GM10847 (cell line): ENCODE data around the gene ZCWPW2.

Experiments used
- POLR2A ChIP-seq: IDR thresholded peaks from 2 replicates; pipeline ENCODE4 v1.6.1; 2011; ENCODE audit not compliant: insufficient read length; ENCODE audit errors: extremely low read depth

The ZCWPW2 gene

DNA sequence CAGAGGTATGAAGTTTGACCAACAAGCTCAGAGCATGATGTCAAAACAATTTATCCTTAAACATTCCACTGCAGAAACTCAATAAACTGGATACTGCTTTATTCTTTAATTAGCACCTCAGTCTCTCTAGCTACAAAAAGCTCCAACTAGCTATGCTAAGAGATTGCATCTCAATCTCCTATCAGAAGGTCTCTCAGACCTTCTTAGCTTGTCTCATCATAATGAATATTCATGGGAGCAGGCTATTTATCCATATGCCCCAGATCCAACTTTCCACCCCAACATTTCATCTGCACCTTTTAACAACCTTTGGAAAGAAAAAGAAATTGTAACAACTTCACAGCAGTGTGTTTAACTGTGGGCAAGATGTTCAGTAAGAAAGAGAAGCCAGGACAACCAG is 11.3 kb upstream of the ZCWPW2 start:
- no peak for TF ChIP-seq POLR2A

DNA sequence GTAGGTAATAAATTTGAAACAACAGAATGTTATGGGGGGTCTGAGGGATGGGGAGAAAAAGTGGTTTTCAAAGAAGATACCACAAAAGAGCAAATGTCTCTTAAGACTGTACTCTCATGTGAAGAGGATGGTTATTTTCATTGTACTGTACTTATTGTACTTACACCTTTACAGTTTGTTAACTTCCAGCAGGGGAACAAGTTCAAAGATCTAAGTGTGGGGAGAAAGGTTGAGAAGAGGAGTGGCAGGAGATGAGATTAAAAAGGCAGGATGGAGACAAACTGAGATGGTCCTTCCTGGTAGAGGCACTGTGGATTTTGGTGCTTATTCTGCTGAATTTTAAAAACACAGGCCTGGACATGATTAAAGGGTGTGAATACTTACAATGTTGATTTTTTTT is 5.4 kb upstream of the ZCWPW2 start:
- no peak for TF ChIP-seq POLR2A

DNA sequence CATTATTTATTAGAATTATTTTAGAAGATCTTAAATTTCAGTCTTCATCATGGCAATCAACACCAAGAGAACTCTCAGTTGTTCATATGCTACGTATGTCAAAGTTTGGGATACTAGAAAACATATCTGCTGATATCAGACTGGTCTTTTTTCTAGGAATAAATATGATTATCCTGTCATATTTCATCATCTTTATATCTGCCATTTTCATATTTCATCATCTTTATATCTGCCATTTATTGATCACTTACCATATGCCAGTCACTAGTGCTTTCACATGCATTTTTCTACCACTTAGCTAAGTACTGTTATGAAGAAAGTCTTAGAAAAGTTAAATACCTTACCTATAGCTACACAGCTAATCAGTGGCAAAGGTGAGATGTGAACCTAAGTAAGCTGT is 2.8 kb upstream of the ZCWPW2 start:
- TF ChIP-seq POLR2A: no peak

DNA sequence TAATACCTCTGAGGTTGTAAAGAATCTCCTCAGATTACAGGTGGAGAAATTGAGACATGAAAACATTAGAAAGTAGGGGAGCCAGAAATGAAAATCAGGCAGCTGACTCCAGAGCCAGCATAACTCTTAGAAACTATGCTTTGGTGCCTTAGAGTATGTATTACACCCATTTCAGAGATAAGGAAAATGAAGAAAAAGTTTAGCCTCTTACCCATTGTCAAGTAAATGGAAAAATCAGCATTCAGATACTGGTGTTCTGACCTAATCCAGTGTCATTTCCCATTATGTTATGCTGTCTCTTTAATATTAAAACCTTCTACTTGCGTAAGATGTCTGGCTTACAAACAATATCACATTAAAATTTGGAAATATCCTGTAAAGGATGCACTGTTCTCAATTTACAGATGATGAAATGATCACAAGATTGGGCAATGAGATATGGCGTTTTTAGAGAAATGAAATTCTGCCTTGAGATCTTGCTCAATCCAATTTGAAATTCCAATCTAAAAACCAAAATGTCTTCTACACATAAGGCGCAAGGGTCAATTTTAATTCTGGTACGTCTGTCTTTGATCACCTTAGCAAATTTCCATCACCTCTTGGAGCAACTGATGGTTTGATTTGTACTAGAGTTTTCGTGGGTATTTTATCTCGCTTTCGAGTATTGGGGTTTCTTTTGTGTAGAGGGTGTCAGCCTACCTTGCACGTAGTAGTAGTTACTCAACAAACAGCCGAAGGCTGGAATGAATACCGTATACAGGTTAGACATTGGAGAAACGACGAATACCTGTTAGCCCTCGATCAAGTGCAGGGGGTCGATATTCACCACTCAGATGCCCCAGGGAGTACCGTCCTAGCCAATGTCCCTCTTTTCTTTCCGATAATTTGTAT is 902 bp upstream of the ZCWPW2 start:
- no peak for TF ChIP-seq POLR2A

DNA sequence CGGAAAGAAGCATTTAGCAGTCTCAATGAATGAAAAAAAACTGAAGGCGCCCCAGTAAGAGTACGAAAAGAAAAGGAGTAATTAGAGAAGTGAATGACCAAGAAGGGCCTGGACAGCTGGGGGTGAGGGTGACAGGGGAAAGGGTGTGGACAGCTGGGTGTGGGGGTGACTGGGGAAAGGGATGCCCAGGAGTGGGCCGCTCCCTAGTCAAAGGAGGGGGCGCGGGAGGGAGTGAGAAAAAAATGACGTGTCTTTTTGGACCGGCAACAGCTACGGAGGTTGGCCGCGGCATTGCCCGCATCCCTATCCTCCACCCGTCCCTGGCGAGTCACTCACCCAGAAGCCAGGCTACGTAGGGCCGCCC is 274 bp upstream of the ZCWPW2 start:
- TF ChIP-seq POLR2A: no peak

DNA sequence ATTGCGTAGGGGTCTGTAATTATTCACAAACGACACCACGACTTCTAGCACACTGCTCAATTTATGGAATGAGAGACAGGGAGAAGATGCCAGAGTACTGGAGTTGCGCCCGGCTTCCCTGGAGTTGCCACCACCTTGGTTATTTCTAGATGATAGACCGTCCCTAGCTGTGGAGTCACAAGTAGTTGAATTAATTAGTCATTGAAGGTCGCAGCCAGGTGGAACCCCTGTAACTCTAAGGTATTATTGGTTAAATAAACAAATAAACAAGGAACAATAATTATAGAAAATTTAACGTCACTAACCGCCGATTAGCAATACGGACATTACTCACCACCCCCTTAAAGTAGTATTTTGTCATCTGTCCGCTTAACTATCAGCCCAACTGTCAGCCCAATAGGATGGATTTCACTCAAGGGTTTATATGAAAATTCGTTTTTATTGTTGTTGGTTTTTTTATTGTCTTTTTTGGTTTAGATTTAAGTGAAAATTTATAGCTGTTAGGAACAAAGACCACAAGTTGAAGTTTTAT is 1.0 kb downstream of the ZCWPW2 start:
- TF ChIP-seq POLR2A: no peak

DNA sequence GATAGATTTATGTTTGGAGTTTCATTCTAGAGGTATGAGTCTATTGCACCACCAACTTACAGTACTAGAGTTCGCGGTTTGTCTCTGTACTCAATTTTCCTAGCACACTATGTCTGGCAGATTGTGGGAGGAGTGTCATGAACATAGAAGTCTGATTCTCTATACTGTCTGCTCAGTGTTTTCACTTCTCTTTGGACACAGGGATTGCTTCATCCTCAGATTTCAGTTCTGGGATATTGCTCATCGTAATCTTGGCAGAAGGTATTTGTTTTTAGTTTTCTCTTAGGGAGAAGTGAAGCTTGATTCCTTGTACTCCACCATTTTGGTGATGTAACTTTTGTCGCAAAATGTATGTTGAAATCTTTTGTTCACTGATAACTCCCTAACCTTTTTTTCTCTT is 27.9 kb downstream of the ZCWPW2 start:
- no peak for TF ChIP-seq POLR2A

DNA sequence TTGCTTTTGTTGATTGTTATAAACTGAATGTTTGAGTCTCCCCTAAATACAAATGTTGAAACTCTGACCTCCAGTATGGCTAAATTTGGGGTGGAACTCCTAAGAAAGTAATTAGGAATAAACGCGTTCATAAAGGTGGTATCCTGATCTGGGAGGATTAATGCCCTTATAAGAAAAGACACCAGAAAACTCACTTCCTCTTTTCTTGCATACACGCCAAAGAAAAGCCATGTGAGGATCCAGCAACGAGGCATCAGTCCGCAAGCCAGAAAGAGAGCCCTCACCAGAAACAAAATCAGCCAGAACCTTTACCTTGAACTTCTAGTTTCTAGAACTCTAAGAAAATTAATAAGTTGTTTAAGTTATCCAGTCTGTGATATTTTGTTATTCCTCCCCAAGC is 37.5 kb downstream of the ZCWPW2 start:
- no peak for TF ChIP-seq POLR2A

DNA sequence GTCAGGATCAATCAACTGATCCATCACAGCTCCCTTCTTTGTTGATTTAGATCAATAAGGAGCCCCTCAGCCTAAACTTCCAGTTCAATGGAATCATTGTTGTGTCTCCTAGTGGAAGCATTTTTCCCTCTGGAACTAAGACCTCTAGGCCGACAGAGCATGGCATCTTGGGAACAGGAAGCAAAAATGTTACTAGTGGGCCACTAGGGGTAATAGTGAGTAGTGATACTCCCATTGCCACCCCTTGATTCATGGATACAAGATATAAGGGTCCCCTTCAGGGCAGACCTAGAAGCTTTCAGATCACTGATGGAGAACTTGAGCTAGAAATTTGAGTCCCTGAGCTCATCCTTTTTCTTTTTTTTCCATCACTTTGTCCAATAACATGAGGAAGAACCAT is 40.5 kb downstream of the ZCWPW2 start:
- no peak for TF ChIP-seq POLR2A

DNA sequence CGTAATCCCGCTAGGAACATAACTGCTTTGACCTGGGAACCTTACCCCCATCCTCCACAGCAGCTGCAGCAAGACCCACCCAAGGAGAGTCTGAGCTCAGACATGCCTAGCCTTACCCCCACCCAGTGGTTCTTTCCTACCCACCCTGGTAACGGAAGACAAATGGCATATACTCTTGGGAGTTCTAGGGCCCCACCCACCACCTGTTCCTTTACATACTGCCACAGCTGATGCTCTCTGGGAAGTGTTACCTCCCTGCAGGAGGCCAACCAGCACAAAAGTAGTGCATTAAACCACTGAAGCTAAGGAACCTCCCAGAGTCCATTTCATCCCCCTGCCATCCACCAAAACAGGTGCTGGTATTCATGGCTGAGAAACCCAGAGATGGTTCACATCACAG is 50.7 kb downstream of the ZCWPW2 start:
- TF ChIP-seq POLR2A: no peak

DNA sequence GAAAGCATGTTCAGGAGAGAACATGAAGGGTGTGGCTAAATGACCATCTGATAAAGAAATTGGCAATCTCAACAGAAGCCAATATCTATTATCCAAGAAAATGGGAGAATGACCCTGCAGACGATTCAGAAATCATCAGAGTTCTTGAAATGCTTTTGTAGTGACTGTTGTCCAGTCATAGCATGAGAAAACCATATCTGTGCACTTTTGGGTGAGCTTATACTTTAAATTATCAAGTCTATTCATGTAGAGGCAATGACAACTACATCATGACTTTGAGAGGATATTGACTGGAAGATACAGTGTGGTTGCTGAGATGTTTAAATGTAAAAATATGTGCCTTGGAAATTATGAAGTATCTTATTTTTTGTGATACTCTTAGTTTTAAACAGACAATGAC is 57.7 kb downstream of the ZCWPW2 start:
- no peak for TF ChIP-seq POLR2A

DNA sequence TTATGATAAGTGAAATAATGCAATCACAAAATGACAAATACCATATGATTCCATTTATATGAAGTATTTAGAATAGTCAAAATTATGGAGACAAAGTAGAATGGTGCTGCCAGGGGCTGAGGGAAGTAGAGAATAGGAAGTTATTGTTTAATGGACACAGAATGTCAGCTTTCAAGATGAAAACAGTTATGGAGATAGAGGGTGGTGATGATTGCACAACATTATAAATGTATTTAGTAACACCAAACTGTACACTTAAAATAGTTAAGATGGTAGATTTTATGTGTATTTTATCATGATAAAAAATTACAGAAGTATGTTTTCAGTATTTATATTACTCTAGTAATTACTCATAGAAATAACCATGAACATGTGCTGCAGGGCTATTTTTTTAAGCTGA is 100.9 kb downstream of the ZCWPW2 start:
- TF ChIP-seq POLR2A: no peak

DNA sequence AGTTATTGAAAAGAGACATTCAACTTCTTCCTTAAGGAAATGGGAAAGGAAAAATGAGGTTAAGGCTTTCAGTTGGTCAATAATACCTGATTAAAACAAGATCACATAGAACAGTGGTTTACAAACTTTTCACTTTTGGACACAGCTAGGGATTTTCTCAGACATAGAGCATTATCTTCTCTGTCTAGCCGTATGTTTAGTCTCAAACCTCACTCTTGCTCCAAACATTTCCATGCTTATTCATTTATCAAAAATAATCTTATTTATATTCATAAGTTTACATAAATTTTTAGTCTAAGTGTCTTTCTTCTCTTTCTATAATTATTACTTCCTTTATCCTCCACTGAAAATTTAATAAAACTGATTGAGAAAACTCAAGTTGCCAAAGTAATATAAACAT is 114.3 kb downstream of the ZCWPW2 start:
- TF ChIP-seq POLR2A: no peak

DNA sequence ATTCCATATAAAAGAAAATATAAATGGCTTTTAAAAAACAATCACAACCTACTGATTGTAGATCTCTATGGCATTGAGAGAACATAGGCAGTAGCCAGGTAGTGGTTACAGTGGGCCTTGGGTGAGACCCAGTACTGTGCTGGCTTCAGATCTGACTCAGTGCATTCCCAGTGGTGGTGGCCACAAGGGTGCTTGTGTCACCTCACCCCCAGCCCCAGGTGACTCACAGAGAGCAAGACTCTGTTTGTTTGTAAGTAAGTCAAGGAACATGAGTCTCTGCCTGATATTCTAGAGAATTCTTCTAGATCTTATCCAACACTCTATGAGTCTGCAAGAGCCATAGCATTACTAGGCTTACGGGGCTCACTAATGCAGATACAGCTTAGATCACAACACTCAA is 118.9 kb downstream of the ZCWPW2 start:
- no peak for TF ChIP-seq POLR2A

DNA sequence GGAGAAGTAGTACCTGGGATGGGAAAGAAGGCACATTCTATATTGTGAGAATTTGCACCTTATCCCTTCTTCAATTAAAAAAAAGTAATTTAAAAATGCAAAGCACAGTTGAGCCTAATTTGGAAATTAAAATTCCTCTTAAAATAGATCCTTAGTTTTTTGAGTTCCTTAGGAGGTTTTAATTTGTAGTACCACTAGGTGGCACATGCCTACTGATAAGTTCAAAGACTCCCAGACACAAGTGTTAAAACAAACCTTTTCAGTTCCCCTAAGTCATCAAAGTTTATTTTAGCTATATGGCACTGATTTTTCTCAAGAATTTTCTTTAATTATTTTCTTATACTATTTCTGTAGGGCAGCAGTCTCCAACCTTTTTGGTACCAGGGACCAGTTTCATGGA is 127.7 kb downstream of the ZCWPW2 start:
- no peak for TF ChIP-seq POLR2A

DNA sequence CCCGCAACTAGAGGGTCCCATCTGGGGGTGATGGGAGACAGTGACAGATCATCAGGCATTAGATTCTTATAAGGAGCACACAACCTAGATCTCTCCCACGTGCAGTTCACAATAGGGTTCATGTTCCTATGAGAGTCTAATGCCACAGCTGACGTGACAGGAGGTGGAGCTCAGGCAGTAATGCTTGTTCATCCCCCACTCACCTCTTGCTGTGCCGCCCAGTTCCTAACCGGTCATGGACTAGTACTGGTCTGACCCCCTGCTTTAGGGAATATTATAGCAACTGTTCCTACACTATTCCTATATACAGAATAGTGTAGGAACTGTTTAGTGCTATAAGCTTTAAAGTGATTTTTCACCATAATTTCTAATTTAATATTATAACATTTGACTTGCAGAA is 128.2 kb downstream of the ZCWPW2 start:
- TF ChIP-seq POLR2A: no peak

DNA sequence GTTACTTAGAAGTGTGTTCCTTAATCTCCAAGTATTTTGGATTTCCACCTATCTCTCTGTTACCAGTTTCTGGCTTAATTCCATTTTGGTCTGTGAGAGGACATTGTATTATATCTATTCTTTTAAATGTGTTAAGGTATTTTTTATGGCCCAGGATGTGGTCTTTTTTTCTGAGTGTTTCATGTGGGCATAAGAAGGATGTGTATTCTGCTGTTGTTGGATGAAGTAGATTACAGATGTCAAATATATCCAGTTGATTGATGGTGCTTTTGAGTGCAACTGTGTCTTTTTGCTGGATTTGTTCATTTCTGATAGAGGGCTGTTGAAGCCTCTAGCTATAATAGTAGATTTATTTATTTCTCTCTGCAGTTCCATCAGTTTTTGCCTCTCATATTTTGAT is 136.6 kb downstream of the ZCWPW2 start:
- TF ChIP-seq POLR2A: no peak
